H54 (cell line): ENCODE measurements around the gene FLRT1.

Experiments used
- DNase-seq: peaks from one replicate; pipeline ENCODE4 v3.0.0; 2011; ENCODE audit warnings: low spot score, mixed read lengths; ENCODE audit not compliant: insufficient read length
- FAIRE-seq: peaks from 3 replicates; lab custom pipeline; 2011; peaks lifted over from hg19 to GRCh38; lab: Jason Lieb, UNC
- POLR2A ChIP-seq: IDR thresholded peaks from 2 replicates; pipeline ENCODE4 v1.6.1; 2011; ENCODE audit warnings: low read depth, mild to moderate bottlenecking, low read length

FLRT1 gene

GRCh38 chr11:64035576-64035975 is at the start of gene FLRT1:
TSS of gene FLRT1 (plus strand) at chr11:64035931. CDS start at chr11:64116268, 80,337 bp downstream.
- no peak for TF ChIP-seq POLR2A
- FAIRE-seq = no peak

GRCh38 chr11:63986156-63986931 is 49.4 kb upstream of the FLRT1 start, which contains the start of gene OTUB1:
TSS of gene OTUB1 (plus strand) at chr11:63986438. CDS start at chr11:63986457, 19 bp downstream.
- peak; percentile 97 for DNase-seq
- peak; percentile 70; the same call in 1 of the 2 replicates for TF ChIP-seq POLR2A
- FAIRE-seq = no peak

More at GRCh38 chr11:64035576-64035975, at the start of gene FLRT1:
- no peak for DNase-seq

- TF ChIP-seq POLR2A = no peak
- no peak for DNase-seq
- no peak for FAIRE-seq
These were observed 48.7 kb upstream of the FLRT1 start for GRCh38 chr11:63986932-63987513.

- DNase-seq = no peak
- no peak for FAIRE-seq
- TF ChIP-seq POLR2A = no peak
These were observed 44.2 kb upstream of the FLRT1 start for GRCh38 chr11:63991558-63991957.

DNA sequence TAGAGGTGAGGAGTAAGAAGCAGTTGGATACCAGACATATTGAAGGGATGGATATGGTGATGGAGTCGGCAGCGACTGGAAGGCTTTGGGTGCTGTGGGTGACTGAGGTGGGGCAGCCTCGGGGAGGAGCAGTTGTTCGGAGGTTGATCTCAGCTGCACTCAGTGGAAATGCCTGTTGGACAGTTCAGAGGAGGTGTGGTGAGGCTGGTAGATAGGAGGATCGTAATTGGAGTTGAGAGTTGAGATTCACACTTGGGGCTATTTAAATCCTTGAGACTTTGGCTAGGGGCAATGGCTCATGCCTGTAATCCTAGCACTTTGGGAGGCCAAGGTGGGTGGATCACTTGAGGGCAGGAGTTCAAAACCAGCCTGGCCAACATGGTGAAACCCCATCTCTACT is 42.6 kb upstream of the FLRT1 start:
- FAIRE-seq (no peak), DNase-seq (no peak)

DNA sequence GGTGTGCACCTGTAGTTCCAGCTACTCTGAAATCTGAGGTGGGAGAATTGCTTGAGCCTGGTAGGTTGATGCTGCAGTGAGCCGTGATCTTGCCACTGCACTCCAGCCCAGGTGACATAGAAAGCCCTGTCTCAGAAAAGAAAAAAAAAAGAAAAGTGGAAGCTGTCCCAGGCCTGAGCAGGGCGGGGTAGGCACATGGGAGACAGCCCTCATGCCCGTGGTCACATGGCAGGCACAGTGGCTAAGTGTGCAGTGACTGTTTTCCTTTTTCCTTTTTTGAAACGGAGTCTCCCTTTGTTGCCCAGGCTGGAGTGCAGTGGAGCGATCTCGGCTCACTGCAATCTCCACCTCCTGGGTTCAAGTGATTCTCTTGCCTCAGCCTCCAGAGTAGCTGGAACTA is 41.7 kb upstream of the FLRT1 start:
- no peak for FAIRE-seq
- no peak for DNase-seq
- no peak for TF ChIP-seq POLR2A

More for the DNA sequence above, 42.6 kb upstream of the FLRT1 start:
- TF ChIP-seq POLR2A = no peak

DNA sequence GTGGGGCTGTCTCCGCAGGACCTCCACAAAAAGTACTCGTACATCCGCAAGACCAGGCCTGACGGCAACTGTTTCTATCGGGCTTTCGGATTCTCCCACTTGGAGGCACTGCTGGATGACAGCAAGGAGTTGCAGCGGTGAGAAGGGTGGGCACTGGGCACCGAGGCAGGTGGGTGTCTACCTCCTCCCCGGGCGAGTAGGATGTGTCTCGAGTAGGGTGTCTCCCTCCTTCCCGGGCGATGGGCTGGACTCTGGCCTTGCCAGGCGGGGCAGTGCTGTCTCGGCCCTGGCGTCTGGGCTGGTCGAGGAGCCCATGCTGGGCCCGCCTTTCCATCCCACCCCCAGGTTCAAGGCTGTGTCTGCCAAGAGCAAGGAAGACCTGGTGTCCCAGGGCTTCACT is 39.2 kb upstream of the FLRT1 start:
- FAIRE-seq (no peak), DNase-seq (no peak)
- TF ChIP-seq POLR2A = no peak

DNA sequence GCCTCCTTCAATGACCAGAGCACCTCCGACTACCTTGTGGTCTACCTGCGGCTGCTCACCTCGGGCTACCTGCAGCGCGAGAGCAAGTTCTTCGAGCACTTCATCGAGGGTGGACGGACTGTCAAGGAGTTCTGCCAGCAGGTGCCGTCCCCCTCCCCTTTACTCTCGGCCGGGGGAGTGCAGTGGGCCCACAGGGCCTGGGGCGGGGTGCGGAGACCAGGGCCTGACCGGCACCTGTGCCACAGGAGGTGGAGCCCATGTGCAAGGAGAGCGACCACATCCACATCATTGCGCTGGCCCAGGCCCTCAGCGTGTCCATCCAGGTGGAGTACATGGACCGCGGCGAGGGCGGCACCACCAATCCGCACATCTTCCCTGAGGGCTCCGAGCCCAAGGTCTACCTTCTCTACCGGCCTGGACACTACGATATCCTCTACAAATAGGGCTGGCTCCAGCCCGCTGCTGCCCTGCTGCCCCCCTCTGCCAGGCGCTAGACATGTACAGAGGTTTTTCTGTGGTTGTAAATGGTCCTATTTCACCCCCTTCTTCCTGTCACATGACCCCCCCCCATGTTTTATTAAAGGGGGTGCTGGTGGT is 38.5 kb upstream of the FLRT1 start:
- FAIRE-seq (no peak), DNase-seq (no peak)
- no peak for TF ChIP-seq POLR2A

DNA sequence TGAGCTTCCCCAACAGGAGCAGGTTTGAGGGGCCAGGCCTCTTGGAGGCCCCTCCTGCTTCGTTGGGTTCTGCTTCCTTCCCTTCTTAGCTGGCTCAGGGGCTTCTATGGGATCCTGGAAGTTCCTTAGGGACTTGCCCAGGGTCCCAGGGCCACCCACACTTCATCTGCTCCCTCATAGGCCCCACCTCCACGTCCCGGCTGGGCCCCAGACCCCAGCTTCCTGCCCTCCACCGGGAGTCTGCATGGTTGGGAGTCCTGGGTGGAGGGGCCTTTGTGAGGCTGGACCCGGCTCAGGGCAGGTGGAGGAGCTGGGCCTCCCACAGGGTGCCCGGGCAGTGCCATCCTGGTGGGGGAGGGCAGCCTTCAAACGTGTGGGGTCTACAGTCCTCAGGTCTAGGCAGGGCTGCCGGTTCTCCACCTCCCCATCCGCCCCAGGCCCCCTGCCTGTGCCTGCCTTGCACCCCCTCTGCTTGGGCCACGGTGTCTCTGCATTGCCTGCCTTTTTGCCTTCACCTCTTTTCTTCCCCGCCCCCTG is 37.9 kb upstream of the FLRT1 start:
- DNase-seq (no peak), FAIRE-seq (no peak)
- TF ChIP-seq POLR2A = no peak

DNA sequence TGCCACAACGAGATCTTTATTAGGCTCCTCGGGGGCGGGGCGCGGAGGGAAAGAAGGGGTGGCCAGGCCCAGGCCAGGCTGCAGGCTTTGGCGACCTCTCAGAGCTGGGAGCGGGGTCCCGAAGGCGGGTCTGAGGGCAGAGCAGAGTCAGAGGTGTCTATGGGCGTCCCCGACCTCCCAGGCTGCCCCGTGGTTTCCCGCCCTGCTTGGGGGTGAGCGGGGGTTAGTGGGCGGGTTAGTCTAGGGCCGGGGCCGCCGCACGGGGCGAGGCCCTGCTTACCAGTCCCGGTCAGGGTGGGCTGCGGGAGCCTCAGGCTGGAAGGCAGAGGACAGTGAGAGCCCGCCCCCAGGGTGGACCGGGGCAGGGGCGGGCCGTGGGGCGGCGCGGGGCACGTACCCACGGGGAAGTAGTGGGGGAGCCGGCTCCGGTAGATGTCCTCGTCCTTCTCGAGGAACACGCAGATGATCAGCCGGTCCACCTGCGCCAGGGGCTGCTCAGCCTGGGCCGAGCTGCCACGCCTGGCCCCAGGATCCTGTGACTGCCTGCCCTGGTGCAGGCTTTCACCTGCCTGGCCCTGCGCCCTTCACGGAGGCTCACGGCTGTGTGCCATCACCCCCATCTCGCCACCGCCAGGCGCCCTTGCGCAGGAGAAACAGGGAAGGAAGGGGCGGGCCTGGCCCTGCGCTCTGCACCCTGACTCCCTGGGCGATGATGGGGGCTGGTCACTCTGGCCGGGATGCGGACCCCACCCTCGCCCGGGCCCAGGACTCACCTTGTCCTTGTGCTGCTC is 37.0 kb upstream of the FLRT1 start:
- FAIRE-seq (no peak), DNase-seq (no peak)
- TF ChIP-seq POLR2A = no peak

DNA sequence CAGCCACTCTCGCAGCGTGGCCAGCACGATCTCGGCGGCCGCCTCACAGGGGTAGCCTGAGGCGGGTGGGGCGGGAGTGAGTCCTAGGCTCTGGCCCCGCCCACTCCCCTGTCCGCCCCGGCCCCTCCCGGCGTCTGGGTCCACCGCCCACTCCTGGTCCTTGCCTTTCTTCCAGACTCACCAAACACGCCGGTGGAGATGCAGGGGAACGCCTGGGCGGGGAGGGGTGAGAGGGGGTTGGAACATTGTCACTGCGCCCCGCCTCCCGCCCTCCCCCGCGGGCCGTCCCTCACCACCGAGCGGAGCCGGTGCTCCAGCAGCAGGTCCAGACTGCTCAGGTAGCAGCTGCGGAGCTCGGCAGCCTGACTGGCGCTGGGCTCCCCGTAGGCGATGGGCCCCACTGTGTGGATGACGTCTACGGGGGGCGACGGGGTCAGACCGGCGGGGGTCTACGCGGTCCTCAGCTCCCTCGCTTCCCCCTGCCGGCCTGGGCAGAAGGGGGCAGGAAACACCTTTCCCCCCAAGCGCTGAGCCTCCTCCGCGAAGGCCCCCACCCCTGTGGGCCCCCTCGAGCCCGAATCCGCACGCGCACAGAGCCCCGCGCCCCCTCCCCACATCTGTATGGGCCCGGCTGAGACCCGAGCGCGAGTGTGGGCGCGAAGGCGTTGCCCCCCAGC is 36.2 kb upstream of the FLRT1 start:
- DNase-seq = no peak
- FAIRE-seq = no peak
- no peak for TF ChIP-seq POLR2A

- no peak for FAIRE-seq
These were observed 35.5 kb upstream of the FLRT1 start for GRCh38 chr11:64000026-64000739.

More at GRCh38 chr11:64000026-64000739, 35.5 kb upstream of the FLRT1 start:
- no peak for TF ChIP-seq POLR2A
- no peak for DNase-seq
